Measurements from ENCODE around the gene DHX30. TPM values are rescaled to one million over a fixed set of nuclear protein-coding genes. Genes with fewer than 3 reads are reported as not detected.

Gene DHX30
- total RNA-seq, 1 donor from 2014 or later: 99.5 TPM

DNA sequence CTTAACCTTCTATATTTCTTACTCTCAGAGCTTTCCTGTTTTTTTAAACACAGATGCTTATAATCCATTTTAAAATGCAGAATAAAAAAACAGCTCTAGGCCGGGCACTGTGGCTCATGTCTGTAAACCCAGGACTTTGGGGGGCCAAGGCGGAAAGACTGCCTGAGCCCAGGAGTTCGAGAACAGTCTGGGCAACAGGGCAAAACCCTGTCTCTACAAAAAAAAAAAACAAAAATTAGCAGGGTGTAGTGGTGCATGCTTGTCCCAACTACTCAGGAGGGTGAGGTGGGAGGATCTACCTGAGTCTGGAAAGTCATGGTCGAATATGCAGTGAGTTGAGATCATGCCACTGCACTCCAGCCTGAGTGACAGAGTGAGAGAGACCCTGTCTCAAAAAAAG lies 36.8 kb upstream of the DHX30 start:
- H3K4me3 Mint-ChIP-seq: no peak overlapping the region
- no peak overlapping the region for H3K27ac Mint-ChIP-seq
- no peaks in the 10 kb centered on the region for H3K9me3 Mint-ChIP-seq
- H3K27me3 Mint-ChIP-seq: no peaks in the 10 kb centered on the region
- TF ChIP-seq, protein P1, sequence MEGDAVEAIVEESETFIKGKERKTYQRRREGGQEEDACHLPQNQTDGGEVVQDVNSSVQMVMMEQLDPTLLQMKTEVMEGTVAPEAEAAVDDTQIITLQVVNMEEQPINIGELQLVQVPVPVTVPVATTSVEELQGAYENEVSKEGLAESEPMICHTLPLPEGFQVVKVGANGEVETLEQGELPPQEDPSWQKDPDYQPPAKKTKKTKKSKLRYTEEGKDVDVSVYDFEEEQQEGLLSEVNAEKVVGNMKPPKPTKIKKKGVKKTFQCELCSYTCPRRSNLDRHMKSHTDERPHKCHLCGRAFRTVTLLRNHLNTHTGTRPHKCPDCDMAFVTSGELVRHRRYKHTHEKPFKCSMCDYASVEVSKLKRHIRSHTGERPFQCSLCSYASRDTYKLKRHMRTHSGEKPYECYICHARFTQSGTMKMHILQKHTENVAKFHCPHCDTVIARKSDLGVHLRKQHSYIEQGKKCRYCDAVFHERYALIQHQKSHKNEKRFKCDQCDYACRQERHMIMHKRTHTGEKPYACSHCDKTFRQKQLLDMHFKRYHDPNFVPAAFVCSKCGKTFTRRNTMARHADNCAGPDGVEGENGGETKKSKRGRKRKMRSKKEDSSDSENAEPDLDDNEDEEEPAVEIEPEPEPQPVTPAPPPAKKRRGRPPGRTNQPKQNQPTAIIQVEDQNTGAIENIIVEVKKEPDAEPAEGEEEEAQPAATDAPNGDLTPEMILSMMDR (conservative IDR thresholded peaks at IDR 0.05): no peak
- H3K4me1 Mint-ChIP-seq (ENCODE audit: unreplicated experiment): no peaks in the 10 kb centered on the region
- peaks cover 19% of the 10 kb centered on the region for H3K36me3 Mint-ChIP-seq
- no peak for DNase-seq (ENCODE audit: extremely low spot score, unreplicated experiment)

DNA sequence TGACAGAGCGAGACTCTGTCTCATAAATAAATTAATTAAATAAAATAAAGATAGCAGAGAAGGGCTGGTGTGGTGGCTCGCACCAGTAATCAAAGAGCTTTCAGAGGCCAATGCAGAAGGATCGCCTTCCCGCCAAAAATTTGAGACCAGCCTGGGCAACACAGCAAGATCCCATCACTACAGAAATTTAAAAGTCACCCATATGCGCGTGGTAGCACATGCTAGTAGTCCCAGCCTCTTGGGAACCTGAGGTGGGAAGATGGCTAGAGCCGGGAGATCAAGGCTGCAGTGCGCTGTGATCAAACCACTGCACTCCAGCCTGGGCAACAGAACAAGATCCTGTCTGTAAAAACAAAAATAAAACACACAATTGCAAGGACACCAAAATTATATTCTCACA lies 30.9 kb upstream of the DHX30 start:
- no peak for DNase-seq (ENCODE audit: extremely low spot score, unreplicated experiment)
- Mint-ChIP-seq H3K9me3 (no peaks in the 10 kb centered on the region), H3K36me3 (peaks cover 16% of the 10 kb centered on the region), H3K4me1 (ENCODE audit: unreplicated experiment) (peaks cover 9% of the 10 kb centered on the region), H3K27ac (no peak overlapping the region), H3K4me3 (no peak overlapping the region), H3K27me3 (no peaks in the 10 kb centered on the region)
- TF ChIP-seq, protein P1 (conservative IDR thresholded peaks at IDR 0.05): no peak

DNA sequence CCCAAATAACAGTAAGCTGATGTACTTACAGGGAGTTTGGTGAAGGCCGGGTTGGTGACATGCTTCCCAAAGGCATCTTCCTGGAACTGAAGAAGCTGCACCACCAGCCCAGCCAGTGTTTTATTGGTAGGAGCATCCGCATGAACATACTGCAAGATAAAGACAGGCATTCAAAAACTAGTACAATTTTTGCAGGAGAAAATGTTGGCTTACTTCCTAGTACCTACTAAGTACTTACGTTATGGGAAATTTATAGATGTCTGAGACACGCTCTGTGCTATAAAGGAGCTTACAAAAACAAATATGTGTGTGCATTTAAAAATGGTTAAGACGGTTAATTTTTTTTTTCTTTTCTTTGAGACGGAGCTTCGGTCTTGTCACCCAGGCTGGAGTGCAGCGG lies 30.1 kb upstream of the DHX30 start:
- TF ChIP-seq, protein P1 (conservative IDR thresholded peaks at IDR 0.05): no peak
- H3K4me3 Mint-ChIP-seq: no peak overlapping the region
- H3K27ac Mint-ChIP-seq: peak overlapping the region; percentile 41
- H3K27me3 Mint-ChIP-seq: no peaks in the 10 kb centered on the region
- no peaks in the 10 kb centered on the region for H3K9me3 Mint-ChIP-seq
- peaks cover 16% of the 10 kb centered on the region for H3K36me3 Mint-ChIP-seq
- no peak for DNase-seq (ENCODE audit: extremely low spot score, unreplicated experiment)
- peaks cover 9% of the 10 kb centered on the region for H3K4me1 Mint-ChIP-seq (ENCODE audit: unreplicated experiment)

DNA sequence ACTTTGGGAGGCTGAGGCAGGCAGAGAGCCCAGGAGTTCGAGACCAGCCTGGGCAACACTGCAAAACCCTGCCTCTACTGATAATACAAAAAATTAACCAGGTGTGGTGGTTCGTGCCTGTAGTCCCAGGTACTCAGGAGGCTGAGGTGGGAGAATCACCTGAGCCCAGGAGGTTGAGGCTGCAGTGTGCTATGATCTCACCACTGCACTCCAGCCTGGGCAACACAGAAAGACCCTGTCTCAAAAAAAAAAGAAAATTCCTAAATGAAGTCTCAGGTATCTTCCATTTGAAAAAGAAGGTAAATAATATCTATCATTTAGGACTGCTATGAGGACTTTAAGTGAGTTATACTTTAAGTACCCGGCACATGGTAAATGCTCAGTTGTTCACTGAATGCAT lies 24.2 kb upstream of the DHX30 start:
- DNase-seq (ENCODE audit: extremely low spot score, unreplicated experiment): no peak
- TF ChIP-seq, protein P1 (conservative IDR thresholded peaks at IDR 0.05): no peak
- Mint-ChIP-seq H3K9me3 (no peaks in the 10 kb centered on the region), H3K27me3 (no peaks in the 10 kb centered on the region), H3K4me3 (no peak overlapping the region), H3K27ac (no peak overlapping the region), H3K4me1 (ENCODE audit: unreplicated experiment) (peaks cover 20% of the 10 kb centered on the region), H3K36me3 (peaks cover 4% of the 10 kb centered on the region)

DNA sequence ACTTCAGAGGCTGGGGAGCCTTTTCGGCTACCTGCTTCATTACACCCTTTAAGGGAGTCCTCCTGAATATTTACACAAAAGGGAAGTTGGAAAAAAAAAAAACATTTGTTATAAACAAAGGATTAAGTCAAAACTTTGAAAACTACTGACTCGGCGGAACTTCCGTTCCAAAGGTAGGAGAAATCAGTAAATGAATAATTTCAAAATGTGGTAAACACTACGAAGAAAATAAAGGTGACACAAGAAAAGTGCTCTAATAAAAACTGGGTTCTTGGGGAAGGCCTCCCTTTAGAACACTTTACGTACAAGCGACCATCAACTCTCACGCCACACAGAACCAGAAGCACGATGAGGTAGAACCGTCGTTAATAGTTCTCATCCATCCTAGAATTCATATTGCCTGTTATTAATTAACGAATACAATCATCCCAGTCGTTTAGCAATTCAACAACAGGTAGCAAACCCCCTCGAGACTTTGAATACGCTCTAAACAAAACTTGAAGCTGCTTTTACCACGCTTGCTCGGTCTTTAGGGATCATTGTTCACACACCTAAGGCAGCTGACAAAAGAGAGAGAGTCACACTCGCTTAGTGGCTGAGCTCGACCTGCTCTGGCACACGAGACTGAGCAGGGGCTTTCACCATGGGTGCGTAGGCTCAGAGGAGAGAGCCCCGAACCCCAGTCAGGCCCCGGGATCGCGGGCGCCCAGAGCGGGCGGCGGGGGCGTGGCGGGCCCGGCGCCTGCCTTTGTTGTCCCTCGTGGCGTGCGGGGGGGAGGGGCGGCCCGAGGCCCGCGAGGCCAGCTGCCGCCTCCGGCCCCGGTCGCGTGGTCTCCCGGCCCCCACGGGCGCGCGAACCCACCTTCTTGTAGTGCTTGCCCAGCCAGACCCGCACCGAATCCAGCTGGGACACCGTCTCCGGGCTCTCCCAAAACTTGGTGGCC lies 21.9 kb upstream of the DHX30 start:
- DNase-seq (ENCODE audit: extremely low spot score, unreplicated experiment): peak; percentile 82
- Mint-ChIP-seq H3K27me3 (no peaks in the 10 kb centered on the region), H3K4me1 (ENCODE audit: unreplicated experiment) (peaks cover 14% of the 10 kb centered on the region), H3K36me3 (peaks cover 4% of the 10 kb centered on the region), H3K27ac (peak overlapping the region; percentile 99), H3K9me3 (no peaks in the 10 kb centered on the region), H3K4me3 (peak overlapping the region; percentile 99)
- TF ChIP-seq, protein P1 (conservative IDR thresholded peaks at IDR 0.05): no peak
